Measurements from ENCODE around the gene AFAP1. TPM values are rescaled to one million over a fixed set of nuclear protein-coding genes. Genes with fewer than 3 reads are reported as not detected.

AFAP1 gene
- total RNA-seq, 2 donors from 2014 or later, result 32.1 to 40.1 TPM

DNA sequence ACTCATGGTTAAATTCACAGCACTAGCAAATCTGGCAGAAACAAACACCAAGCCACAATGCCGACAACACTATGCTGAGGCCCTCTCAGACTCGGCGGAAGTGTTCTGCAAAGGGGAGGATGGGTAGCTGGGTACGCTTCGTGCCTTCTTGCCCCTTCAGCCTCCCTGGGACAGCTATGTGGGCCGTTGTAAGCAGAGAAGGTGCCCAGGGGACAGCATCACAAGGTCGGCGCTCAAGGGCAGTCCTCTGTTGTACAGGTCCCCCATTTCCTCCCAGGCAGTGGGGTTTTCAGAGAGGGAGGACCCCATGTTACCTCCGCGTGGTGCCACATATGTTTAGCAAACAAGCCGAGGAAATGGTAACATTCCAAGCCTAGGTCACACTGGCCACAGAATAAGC, 173.6 kb downstream of the AFAP1 start:
- ATAC-seq (ENCODE audit: insufficient number of reproducible peaks, low FRiP score, low read depth) (no peak), DNase-seq (ENCODE audit: low spot score) (no peak)
- Histone ChIP-seq H3K36me3 (peaks cover 30% of the 10 kb centered on the region), H3K27ac (no peak overlapping the region), H3K27me3 (replicated peaks; ENCODE audit: insufficient read depth) (no peaks in the 10 kb centered on the region), H3K4me1 (ENCODE audit: control insufficient read depth in 1 of 2, low read depth in 2 of 2) (no peaks in the 10 kb centered on the region), H3K4me3 (no peak overlapping the region), H3K9me3 (no peaks in the 10 kb centered on the region)
- TF ChIP-seq, protein P1, sequence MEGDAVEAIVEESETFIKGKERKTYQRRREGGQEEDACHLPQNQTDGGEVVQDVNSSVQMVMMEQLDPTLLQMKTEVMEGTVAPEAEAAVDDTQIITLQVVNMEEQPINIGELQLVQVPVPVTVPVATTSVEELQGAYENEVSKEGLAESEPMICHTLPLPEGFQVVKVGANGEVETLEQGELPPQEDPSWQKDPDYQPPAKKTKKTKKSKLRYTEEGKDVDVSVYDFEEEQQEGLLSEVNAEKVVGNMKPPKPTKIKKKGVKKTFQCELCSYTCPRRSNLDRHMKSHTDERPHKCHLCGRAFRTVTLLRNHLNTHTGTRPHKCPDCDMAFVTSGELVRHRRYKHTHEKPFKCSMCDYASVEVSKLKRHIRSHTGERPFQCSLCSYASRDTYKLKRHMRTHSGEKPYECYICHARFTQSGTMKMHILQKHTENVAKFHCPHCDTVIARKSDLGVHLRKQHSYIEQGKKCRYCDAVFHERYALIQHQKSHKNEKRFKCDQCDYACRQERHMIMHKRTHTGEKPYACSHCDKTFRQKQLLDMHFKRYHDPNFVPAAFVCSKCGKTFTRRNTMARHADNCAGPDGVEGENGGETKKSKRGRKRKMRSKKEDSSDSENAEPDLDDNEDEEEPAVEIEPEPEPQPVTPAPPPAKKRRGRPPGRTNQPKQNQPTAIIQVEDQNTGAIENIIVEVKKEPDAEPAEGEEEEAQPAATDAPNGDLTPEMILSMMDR (IDR thresholded peaks at IDR 0.05), result no peak

DNA sequence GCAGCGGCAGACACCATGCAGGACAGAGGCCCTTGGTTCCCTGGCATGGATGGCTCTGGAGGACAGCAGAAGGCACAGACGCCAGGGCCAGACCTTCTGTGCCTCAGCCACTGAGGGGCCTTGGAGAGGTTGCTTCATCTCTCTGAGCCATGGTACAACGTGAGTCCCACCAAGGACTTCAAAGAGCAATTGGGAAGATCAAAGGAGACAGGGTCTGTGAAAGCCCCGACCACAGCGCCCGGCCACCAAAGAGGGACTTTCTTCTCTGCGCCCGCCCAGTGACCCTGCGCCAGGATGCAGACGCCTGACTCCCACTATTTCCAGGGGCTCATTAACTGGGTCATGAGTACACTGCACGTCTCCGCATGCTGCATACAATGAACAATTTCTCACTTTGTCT, 174.0 kb downstream of the AFAP1 start:
- no peaks in the 10 kb centered on the region for H3K9me3 ChIP-seq
- H3K27me3 ChIP-seq (replicated peaks; ENCODE audit: insufficient read depth), result no peaks in the 10 kb centered on the region
- ATAC-seq (ENCODE audit: insufficient number of reproducible peaks, low FRiP score, low read depth), result no peak
- H3K27ac ChIP-seq, result no peak overlapping the region
- H3K4me1 ChIP-seq (ENCODE audit: control insufficient read depth in 1 of 2, low read depth in 2 of 2), result no peaks in the 10 kb centered on the region
- TF ChIP-seq, protein P1 (IDR thresholded peaks at IDR 0.05), result no peak
- H3K36me3 ChIP-seq, result peaks cover 30% of the 10 kb centered on the region
- no peak overlapping the region for H3K4me3 ChIP-seq
- DNase-seq (ENCODE audit: low spot score), result no peak

DNA sequence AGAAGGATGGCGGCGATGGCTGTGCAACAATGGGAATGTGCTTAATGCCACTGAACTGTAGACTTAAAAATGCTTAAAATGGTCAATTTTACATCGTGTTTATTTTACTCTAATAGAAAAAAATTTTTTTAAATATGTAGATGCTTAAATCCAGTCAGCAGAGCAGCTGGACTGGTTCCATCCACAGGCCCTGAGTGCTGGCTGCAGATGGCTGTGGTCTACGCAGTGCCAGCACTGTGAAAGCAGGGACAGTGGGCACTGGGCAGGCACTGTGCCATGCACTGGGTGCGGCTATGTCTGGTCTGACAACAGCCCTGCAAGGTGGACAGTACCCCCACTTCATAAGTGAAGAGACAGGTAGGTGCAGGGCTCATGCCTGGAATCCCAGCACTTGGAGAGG, 175.2 kb downstream of the AFAP1 start:
- no peak overlapping the region for H3K27ac ChIP-seq
- H3K9me3 ChIP-seq, result no peaks in the 10 kb centered on the region
- DNase-seq (ENCODE audit: low spot score), result no peak
- no peaks in the 10 kb centered on the region for H3K4me1 ChIP-seq (ENCODE audit: control insufficient read depth in 1 of 2, low read depth in 2 of 2)
- H3K36me3 ChIP-seq, result peaks cover 30% of the 10 kb centered on the region
- ATAC-seq (ENCODE audit: insufficient number of reproducible peaks, low FRiP score, low read depth), result no peak
- no peak overlapping the region for H3K4me3 ChIP-seq
- TF ChIP-seq, protein P1 (IDR thresholded peaks at IDR 0.05), result no peak
- H3K27me3 ChIP-seq (replicated peaks; ENCODE audit: insufficient read depth), result no peaks in the 10 kb centered on the region

DNA sequence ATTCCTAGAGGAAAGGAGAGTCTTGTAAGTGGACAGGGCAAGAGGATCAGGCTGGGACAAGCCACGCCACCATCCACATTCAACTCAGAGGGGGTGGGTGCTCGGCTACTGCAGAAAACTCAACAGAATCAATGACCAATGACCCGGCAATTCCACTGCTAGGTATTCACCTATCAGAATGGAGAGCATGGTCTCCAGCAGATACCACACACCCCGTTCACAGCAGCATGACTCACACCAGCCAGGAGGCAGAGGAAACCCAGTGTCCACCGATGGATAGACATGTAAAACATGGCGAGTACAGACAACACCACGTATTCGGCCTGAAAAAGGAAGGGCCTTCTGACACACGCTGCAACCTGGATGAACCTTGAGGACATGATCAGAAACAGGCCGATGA, 175.9 kb downstream of the AFAP1 start:
- H3K4me1 ChIP-seq (ENCODE audit: control insufficient read depth in 1 of 2, low read depth in 2 of 2), result no peaks in the 10 kb centered on the region
- TF ChIP-seq, protein P1 (IDR thresholded peaks at IDR 0.05), result no peak
- no peak overlapping the region for H3K4me3 ChIP-seq
- no peak for ATAC-seq (ENCODE audit: insufficient number of reproducible peaks, low FRiP score, low read depth)
- H3K36me3 ChIP-seq, result peaks cover 23% of the 10 kb centered on the region
- no peaks in the 10 kb centered on the region for H3K27me3 ChIP-seq (replicated peaks; ENCODE audit: insufficient read depth)
- H3K27ac ChIP-seq, result no peak overlapping the region
- no peaks in the 10 kb centered on the region for H3K9me3 ChIP-seq
- DNase-seq (ENCODE audit: low spot score), result no peak

DNA sequence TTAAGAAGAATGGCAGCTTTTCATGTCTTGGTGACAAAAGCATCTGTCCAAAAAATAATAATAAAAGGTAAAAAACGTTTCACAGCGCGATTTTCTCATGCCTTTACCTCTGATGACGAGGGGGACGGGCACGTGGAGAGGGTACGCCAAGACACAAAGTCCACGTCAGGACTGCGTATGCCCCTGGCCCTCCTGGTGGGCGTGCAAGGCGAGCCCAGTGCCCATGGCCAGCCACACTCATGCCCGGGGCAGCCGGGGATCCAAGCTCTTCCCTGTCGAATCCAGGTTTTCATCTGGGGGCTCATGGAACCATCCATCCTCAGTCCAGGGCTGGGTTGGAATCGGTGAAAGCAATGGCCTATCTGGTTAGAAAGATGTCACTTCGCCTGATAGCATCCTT, 176.6 kb downstream of the AFAP1 start:
- no peaks in the 10 kb centered on the region for H3K27me3 ChIP-seq (replicated peaks; ENCODE audit: insufficient read depth)
- no peak for DNase-seq (ENCODE audit: low spot score)
- no peaks in the 10 kb centered on the region for H3K9me3 ChIP-seq
- H3K27ac ChIP-seq, result no peak overlapping the region
- H3K4me1 ChIP-seq (ENCODE audit: control insufficient read depth in 1 of 2, low read depth in 2 of 2), result no peaks in the 10 kb centered on the region
- TF ChIP-seq, protein P1 (IDR thresholded peaks at IDR 0.05), result no peak
- peaks cover 17% of the 10 kb centered on the region for H3K36me3 ChIP-seq
- no peak overlapping the region for H3K4me3 ChIP-seq
- no peak for ATAC-seq (ENCODE audit: insufficient number of reproducible peaks, low FRiP score, low read depth)

All from thoracic aorta (tissue), 2 donors.